Measurements from ENCODE around the gene AIMP1.

AIMP1 gene

DNA sequence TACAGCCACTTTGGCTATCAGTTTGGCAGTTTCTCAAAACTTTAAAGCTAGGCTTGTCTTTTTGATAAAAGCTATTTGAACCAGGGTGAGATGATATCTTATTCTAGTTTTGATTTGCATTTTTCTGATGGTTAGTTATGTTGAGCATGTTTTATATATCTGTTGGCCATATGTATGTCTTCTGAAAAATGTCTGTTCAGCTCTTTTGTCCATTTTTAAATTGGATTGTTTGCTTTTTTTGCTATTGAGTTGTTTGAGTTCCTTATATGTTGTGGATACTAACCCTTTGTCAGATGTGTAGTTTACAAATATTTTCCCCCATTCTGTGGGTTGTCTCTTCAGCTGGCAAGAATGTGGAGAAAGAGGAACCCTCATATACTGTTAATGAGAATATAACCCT, 63.8 kb downstream of the AIMP1 start:
- POLR2A ChIA-PET, result no interaction called here
- Histone ChIP-seq H3K9me3 (ENCODE audit: control insufficient read depth, insufficient read depth, low read depth, low read length) (no peaks in the 10 kb centered on the region), H3K36me3 (ENCODE audit: control insufficient read depth in 2 of 2, insufficient read depth in 1 of 2, low read length in 2 of 2) (no peaks in the 10 kb centered on the region), H3K4me3 (ENCODE audit: low read depth, low read length) (no peak overlapping the region), H3K4me1 (ENCODE audit: control insufficient read depth, insufficient read depth, low read length) (no peaks in the 10 kb centered on the region), H3K27ac (ENCODE audit: extremely low read depth, low read depth, low read length) (no peak overlapping the region)
- TF ChIP-seq ZBTB17 (tag by site-specific recombination; IDR thresholded peaks at IDR 0.05) (no peak), ZBTB26 (tag by site-specific recombination; optimal IDR thresholded peaks at IDR 0.05) (no peak), GLIS1 (tag by site-specific recombination; IDR thresholded peaks at IDR 0.05) (no peak), ZNF391 (tag by site-specific recombination; IDR thresholded peaks at IDR 0.05; ENCODE audit: borderline replicate concordance, low read depth) (no peak), ZNF114 (tag by site-specific recombination; IDR thresholded peaks at IDR 0.05) (no peak), FEZF1 (tag by site-specific recombination; IDR thresholded peaks at IDR 0.05) (no peak), KLF8 (tag by site-specific recombination; IDR thresholded peaks at IDR 0.05) (no peak), ZNF366 (tag by site-specific recombination; conservative IDR thresholded peaks at IDR 0.05) (no peak), ZBTB7A (tag by site-specific recombination; IDR thresholded peaks at IDR 0.05; ENCODE audit: low read depth) (no peak), ZNF394 (tag by site-specific recombination; IDR thresholded peaks at IDR 0.05; ENCODE audit: borderline replicate concordance) (no peak), ZNF600 (tag by site-specific recombination; IDR thresholded peaks at IDR 0.05) (no peak), ZNF521 (tag by site-specific recombination; IDR thresholded peaks at IDR 0.05) (no peak), ZNF768 (tag by site-specific recombination; IDR thresholded peaks at IDR 0.05) (no peak)
- TF ChIP-seq, protein P1, sequence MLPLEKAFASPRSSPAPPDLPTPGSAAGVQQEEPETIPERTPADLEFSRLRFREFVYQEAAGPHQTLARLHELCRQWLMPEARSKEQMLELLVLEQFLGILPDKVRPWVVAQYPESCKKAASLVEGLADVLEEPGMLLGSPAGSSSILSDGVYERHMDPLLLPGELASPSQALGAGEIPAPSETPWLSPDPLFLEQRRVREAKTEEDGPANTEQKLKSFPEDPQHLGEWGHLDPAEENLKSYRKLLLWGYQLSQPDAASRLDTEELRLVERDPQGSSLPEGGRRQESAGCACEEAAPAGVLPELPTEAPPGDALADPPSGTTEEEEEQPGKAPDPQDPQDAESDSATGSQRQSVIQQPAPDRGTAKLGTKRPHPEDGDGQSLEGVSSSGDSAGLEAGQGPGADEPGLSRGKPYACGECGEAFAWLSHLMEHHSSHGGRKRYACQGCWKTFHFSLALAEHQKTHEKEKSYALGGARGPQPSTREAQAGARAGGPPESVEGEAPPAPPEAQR (tag by site-specific recombination; IDR thresholded peaks at IDR 0.05), result no peak
- TF ChIP-seq, protein P2, sequence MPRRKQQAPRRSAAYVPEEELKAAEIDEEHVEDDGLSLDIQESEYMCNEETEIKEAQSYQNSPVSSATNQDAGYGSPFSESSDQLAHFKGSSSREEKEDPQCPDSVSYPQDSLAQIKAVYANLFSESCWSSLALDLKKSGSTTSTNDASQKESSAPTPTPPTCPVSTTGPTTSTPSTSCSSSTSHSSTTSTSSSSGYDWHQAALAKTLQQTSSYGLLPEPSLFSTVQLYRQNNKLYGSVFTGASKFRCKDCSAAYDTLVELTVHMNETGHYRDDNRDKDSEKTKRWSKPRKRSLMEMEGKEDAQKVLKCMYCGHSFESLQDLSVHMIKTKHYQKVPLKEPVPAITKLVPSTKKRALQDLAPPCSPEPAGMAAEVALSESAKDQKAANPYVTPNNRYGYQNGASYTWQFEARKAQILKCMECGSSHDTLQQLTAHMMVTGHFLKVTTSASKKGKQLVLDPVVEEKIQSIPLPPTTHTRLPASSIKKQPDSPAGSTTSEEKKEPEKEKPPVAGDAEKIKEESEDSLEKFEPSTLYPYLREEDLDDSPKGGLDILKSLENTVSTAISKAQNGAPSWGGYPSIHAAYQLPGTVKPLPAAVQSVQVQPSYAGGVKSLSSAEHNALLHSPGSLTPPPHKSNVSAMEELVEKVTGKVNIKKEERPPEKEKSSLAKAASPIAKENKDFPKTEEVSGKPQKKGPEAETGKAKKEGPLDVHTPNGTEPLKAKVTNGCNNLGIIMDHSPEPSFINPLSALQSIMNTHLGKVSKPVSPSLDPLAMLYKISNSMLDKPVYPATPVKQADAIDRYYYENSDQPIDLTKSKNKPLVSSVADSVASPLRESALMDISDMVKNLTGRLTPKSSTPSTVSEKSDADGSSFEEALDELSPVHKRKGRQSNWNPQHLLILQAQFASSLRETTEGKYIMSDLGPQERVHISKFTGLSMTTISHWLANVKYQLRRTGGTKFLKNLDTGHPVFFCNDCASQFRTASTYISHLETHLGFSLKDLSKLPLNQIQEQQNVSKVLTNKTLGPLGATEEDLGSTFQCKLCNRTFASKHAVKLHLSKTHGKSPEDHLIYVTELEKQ (tag by site-specific recombination; IDR thresholded peaks at IDR 0.05; ENCODE audit: borderline replicate concordance), result no peak
- CTCF ChIA-PET, result interaction anchor here (1.8 kb wide), 1 partner anchor 10 kb away, joined by 7 read pairs; no protein-coding TSS in a partner anchor

- ChIA-PET POLR2A (no interaction called here), CTCF (no interaction called here)
- no peaks in the 10 kb centered on the region for H3K9me3 ChIP-seq (ENCODE audit: control insufficient read depth, insufficient read depth, low read depth, low read length)
- H3K36me3 ChIP-seq (ENCODE audit: control insufficient read depth in 2 of 2, insufficient read depth in 1 of 2, low read length in 2 of 2), result no peaks in the 10 kb centered on the region
- no peak overlapping the region for H3K4me3 ChIP-seq (ENCODE audit: low read depth, low read length)
- no peak overlapping the region for H3K27ac ChIP-seq (ENCODE audit: extremely low read depth, low read depth, low read length)
- H3K4me1 ChIP-seq (ENCODE audit: control insufficient read depth, insufficient read depth, low read length), result no peaks in the 10 kb centered on the region
- TF ChIP-seq, protein P3, sequence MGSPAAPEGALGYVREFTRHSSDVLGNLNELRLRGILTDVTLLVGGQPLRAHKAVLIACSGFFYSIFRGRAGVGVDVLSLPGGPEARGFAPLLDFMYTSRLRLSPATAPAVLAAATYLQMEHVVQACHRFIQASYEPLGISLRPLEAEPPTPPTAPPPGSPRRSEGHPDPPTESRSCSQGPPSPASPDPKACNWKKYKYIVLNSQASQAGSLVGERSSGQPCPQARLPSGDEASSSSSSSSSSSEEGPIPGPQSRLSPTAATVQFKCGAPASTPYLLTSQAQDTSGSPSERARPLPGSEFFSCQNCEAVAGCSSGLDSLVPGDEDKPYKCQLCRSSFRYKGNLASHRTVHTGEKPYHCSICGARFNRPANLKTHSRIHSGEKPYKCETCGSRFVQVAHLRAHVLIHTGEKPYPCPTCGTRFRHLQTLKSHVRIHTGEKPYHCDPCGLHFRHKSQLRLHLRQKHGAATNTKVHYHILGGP (tag by site-specific recombination; IDR thresholded peaks at IDR 0.05), result no peak
- TF ChIP-seq ZFP41 (tag by site-specific recombination; IDR thresholded peaks at IDR 0.05; ENCODE audit: borderline replicate concordance) (no peak), ZNF280D (tag by site-specific recombination; IDR thresholded peaks at IDR 0.05) (no peak), ZNF530 (tag by site-specific recombination; IDR thresholded peaks at IDR 0.05; ENCODE audit: low read depth) (no peak), ZBTB8A (tag by site-specific recombination; IDR thresholded peaks at IDR 0.05) (no peak), ZNF560 (tag by site-specific recombination; IDR thresholded peaks at IDR 0.05; ENCODE audit: borderline replicate concordance) (no peak), ZNF398 (tag by site-specific recombination; IDR thresholded peaks at IDR 0.05) (no peak)
These were observed 68.5 kb downstream of the AIMP1 start for GRCh38 chr4:106384878-106385277.
